CD4-positive, CD25-positive, alpha-beta regulatory T cell (primary cell): Measurements from ENCODE around the gene MAPT. TPM values are rescaled to one million over a fixed set of nuclear protein-coding genes. Genes with fewer than 3 reads are reported as not detected.
"Not testable (repeated sequence)": the region's sequence is repeated elsewhere in the genome, so short reads cannot be mapped to it uniquely, and the experiment has no call there.

Experiments used
- ATAC-seq, 2 donors: fragments of 150-1000 bp; cut with Tn5 transposase; one replicate each; pipeline ENCODE4 v1.10.0; 2021; ENCODE audit warnings: low read depth in 2 of 2, moderate number of reproducible peaks in 2 of 2, moderate library complexity in 1 of 2
- DNase-seq, 3 donors: peaks; one replicate each; pipeline versions ENCODE4 v3.0.0 to v3.0.0-alpha.2; 2012 to 2022; ENCODE audit warnings: mixed read lengths in 1 of 3
- H3K27ac ChIP-seq: one replicate; pipeline ENCODE4 v1.7.0; 2013; ENCODE audit warnings: mild to moderate bottlenecking, low read length; ENCODE audit not compliant: insufficient read depth, poor library complexity, severe bottlenecking
- H3K27me3 ChIP-seq: one replicate; pipeline ENCODE4 v1.7.0; 2013; ENCODE audit warnings: low read length; ENCODE audit not compliant: control insufficient read depth, insufficient read depth
- H3K36me3 ChIP-seq: one replicate; pipeline ENCODE4 v1.7.0; 2013; ENCODE audit warnings: mild to moderate bottlenecking, low read length, moderate library complexity; ENCODE audit not compliant: control insufficient read depth, insufficient read depth
- H3K4me1 ChIP-seq: 2 replicates; pipeline ENCODE4 v1.7.0; 2013; ENCODE audit warnings: mild to moderate bottlenecking, low read length; ENCODE audit not compliant: insufficient read depth, control insufficient read depth, poor library complexity, severe bottlenecking
- H3K4me3 ChIP-seq: one replicate; pipeline ENCODE4 v1.7.0; 2013; ENCODE audit warnings: low read depth, mild to moderate bottlenecking, low read length, moderate library complexity
- H3K9me3 ChIP-seq, 2 experiments: 1 replicate in 1 of 2; 2 replicates in 1 of 2; pipeline ENCODE4 v1.7.0; 2013; ENCODE audit warnings: low read length in 2 of 2, mild to moderate bottlenecking in 1 of 2, moderate library complexity in 1 of 2; ENCODE audit not compliant: control insufficient read depth in 2 of 2
- H3K27ac Mint-ChIP-seq, 3 donors: one replicate each; pipeline ENCODE4 v1.8.0; 2020 to 2022; ENCODE audit warnings: mild to moderate bottlenecking in 3 of 3, mixed read lengths in 3 of 3, moderate library complexity in 2 of 3
- H3K27me3 Mint-ChIP-seq: one replicate; pipeline ENCODE4 v1.8.0; 2022; ENCODE audit warnings: mild to moderate bottlenecking, mixed read lengths
- H3K36me3 Mint-ChIP-seq: one replicate; pipeline ENCODE4 v1.8.0; 2020; ENCODE audit warnings: mixed read lengths
- H3K4me1 Mint-ChIP-seq, 4 donors: one replicate each; pipeline ENCODE4 v1.8.0; 2020 to 2022; ENCODE audit warnings: mixed read lengths in 4 of 4, mild to moderate bottlenecking in 1 of 4
- H3K4me3 Mint-ChIP-seq, 4 donors: one replicate each; pipeline ENCODE4 v1.8.0; 2020 to 2022; ENCODE audit warnings: mild to moderate bottlenecking in 4 of 4, mixed read lengths in 4 of 4, moderate library complexity in 3 of 4
- H3K9me3 Mint-ChIP-seq, 7 donors: one replicate each; pipeline ENCODE4 v1.8.0; 2020 to 2022; ENCODE audit warnings: mixed read lengths in 7 of 7, mild to moderate bottlenecking in 3 of 7, moderate library complexity in 2 of 7
- polyA plus RNA-seq, 4 donors: library from polyadenylated mRNA; unstranded; fragments of 300-500 nt; fragmentation: Illumina TruSeq; gene quantifications; one replicate each; pipeline ENCODE4 v1.2.3, GENCODE V29; 2021
- total RNA-seq: library from RNA; stranded (reverse); gene quantifications from one replicate; pipeline ENCODE4 v1.2.3, GENCODE V29; 2022

MAPT gene
- total and polyA plus RNA-seq, 5 donors from 2014 or later: 0.05 to 0.69 (median 0.16) TPM; not detected in 2

DNA sequence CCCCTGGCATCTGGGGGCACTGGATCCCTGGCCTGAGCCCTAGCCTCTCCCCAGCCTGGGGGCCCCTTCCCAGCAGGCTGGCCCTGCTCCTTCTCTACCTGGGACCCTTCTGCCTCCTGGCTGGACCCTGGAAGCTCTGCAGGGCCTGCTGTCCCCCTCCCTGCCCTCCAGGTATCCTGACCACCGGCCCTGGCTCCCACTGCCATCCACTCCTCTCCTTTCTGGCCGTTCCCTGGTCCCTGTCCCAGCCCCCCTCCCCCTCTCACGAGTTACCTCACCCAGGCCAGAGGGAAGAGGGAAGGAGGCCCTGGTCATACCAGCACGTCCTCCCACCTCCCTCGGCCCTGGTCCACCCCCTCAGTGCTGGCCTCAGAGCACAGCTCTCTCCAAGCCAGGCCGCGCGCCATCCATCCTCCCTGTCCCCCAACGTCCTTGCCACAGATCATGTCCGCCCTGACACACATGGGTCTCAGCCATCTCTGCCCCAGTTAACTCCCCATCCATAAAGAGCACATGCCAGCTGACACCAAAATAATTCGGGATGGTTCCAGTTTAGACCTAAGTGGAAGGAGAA is 118.2 kb downstream of the MAPT start:
- Mint-ChIP-seq H3K4me3 (no peak overlapping the region), H3K36me3 (no peaks in the 10 kb centered on the region), H3K4me1 (no peaks in the 10 kb centered on the region), H3K27ac (no peak overlapping the region), H3K27me3 (no peaks in the 10 kb centered on the region), H3K9me3 (no peaks in the 10 kb centered on the region)
- Histone ChIP-seq H3K9me3 (no peaks in the 10 kb centered on the region), H3K36me3 (no peaks in the 10 kb centered on the region), H3K4me3 (no peak overlapping the region), H3K4me1 (no peaks in the 10 kb centered on the region), H3K27me3 (no peaks in the 10 kb centered on the region), H3K27ac (no peak overlapping the region)
- no peak for DNase-seq
- ATAC-seq: no peak

DNA sequence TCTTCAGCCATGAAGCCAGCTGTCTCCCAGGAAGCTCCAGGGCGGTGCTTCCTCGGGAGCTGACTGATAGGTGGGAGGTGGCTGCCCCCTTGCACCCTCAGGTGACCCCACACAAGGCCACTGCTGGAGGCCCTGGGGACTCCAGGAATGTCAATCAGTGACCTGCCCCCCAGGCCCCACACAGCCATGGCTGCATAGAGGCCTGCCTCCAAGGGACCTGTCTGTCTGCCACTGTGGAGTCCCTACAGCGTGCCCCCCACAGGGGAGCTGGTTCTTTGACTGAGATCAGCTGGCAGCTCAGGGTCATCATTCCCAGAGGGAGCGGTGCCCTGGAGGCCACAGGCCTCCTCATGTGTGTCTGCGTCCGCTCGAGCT is 118.8 kb downstream of the MAPT start:
- no peaks in the 10 kb centered on the region for H3K4me1 ChIP-seq
- Mint-ChIP-seq H3K27me3 (no peaks in the 10 kb centered on the region), H3K27ac (no peak overlapping the region), H3K4me3 (no peak overlapping the region), H3K4me1 (peaks cover 0 to 3% (median under 1%) of the 10 kb centered on the region in 4 donors), H3K36me3 (no peaks in the 10 kb centered on the region), H3K9me3 (no peaks in the 10 kb centered on the region)
- H3K9me3 ChIP-seq: no peaks in the 10 kb centered on the region
- H3K27ac ChIP-seq: no peak overlapping the region
- no peak for ATAC-seq
- H3K36me3 ChIP-seq: no peaks in the 10 kb centered on the region
- no peak for DNase-seq
- H3K4me3 ChIP-seq: no peak overlapping the region
- H3K27me3 ChIP-seq: no peaks in the 10 kb centered on the region

DNA sequence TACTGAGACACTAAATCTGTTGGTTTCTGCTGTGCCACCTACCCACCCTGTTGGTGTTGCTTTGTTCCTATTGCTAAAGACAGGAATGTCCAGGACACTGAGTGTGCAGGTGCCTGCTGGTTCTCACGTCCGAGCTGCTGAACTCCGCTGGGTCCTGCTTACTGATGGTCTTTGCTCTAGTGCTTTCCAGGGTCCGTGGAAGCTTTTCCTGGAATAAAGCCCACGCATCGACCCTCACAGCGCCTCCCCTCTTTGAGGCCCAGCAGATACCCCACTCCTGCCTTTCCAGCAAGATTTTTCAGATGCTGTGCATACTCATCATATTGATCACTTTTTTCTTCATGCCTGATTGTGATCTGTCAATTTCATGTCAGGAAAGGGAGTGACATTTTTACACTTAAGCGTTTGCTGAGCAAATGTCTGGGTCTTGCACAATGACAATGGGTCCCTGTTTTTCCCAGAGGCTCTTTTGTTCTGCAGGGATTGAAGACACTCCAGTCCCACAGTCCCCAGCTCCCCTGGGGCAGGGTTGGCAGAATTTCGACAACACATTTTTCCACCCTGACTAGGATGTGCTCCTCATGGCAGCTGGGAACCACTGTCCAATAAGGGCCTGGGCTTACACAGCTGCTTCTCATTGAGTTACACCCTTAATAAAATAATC is 119.3 kb downstream of the MAPT start:
- no peak overlapping the region for H3K4me3 Mint-ChIP-seq

DNA sequence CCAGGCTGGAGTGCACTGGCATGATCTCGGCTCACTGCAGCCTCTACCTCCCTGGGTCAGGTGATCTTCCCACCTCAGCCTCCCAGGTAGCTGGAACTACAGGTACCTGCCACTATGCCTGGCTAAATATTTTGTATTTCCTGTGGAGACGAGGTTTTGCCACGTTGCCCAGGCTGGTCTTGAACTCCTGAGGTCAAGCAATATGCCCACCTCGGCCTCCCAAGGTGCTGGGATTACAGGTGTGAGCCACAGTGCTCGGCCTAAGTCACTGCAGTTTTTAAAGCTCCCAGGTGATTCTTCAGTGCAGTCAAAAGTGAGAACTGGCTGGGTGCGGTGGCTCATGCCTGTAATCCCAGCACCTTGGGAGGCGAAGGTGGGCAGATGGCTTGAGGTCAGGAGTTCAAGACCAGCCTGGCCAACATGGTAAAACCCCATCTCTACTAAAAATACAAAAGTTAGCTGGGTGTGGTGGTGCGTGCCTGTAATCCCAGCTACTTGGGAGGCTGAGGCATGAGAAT is 125.1 kb downstream of the MAPT start:
- Histone ChIP-seq H3K4me1 (peaks cover 32% of the 10 kb centered on the region), H3K27ac (peak overlapping the region; percentile 67)
- not testable (repeated sequence) for H3K36me3 ChIP-seq, H3K4me3 ChIP-seq, DNase-seq, ATAC-seq, H3K27me3 ChIP-seq, H3K9me3 ChIP-seq, H3K9me3 Mint-ChIP-seq, H3K36me3 Mint-ChIP-seq, H3K27me3 Mint-ChIP-seq
- peak overlapping the region; percentile 97 to 99 (median 98) for H3K27ac Mint-ChIP-seq
- H3K4me3 Mint-ChIP-seq: peak overlapping the region in 1 of 4 donors; percentile 85
- peaks cover 9 to 47% (median 17%) of the 10 kb centered on the region in 4 donors for H3K4me1 Mint-ChIP-seq

More for the DNA sequence above, 119.3 kb downstream of the MAPT start:
- H3K4me1 ChIP-seq: peaks cover 3% of the 10 kb centered on the region
- Mint-ChIP-seq H3K27ac (no peak overlapping the region), H3K9me3 (no peaks in the 10 kb centered on the region), H3K4me1 (peaks cover 0 to 7% (median 5%) of the 10 kb centered on the region in 4 donors), H3K36me3 (no peaks in the 10 kb centered on the region), H3K27me3 (no peaks in the 10 kb centered on the region)
- ATAC-seq (no peak), DNase-seq (no peak)
- H3K36me3 ChIP-seq: no peaks in the 10 kb centered on the region
- no peak overlapping the region for H3K27ac ChIP-seq
- H3K27me3 ChIP-seq: no peaks in the 10 kb centered on the region
- H3K9me3 ChIP-seq: no peaks in the 10 kb centered on the region
- no peak overlapping the region for H3K4me3 ChIP-seq

DNA sequence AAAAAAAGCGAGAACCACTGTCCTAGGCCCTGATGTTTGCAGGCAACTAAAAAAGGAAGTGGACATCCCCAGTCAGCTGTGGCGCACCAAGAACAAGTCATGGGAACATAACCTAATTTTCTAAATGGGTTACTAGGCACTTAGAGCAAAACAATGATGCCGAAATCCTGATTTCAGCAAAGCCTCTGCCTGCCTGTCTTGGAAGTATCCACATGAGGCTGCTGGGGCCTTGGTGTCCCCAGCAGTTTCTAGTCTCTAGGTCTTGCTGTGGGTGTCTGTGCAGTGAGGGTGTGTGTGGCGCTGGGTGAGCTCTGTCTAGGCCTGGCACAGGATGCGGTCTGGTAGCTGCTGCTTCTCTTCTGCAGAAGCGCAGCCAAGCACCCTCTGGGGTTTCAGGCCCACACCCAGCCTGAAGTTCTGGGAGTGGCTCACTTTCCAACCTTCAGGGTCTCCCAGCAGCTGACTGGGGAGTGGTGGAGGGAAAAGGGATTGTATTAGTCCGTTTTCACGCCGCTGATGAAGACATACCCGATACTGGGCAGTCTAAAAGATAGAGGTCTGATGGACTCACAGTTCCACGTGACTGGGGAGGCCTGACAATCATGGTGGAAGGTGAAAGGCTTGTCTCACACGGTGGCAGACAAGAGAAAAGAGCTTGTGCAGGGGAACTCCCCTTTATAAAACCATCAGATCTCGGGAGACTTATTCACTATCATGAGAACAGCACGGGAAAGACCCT is 125.8 kb downstream of the MAPT start:
- Mint-ChIP-seq H3K4me3 (peak overlapping the region; percentile 37 to 85 (median 66)), H3K27me3 (no peaks in the 10 kb centered on the region), H3K9me3 (peaks cover 0 to 1% (median 0%) of the 10 kb centered on the region in 7 donors), H3K4me1 (peaks cover 9 to 47% (median 17%) of the 10 kb centered on the region in 4 donors), H3K36me3 (peaks cover 5% of the 10 kb centered on the region), H3K27ac (peak overlapping the region; percentile 97 to 99 (median 98))
- no peak overlapping the region for H3K4me3 ChIP-seq
- peak; percentile 99 to 100 for ATAC-seq
- H3K27ac ChIP-seq: peak overlapping the region; percentile 67
- peaks cover 3% of the 10 kb centered on the region for H3K36me3 ChIP-seq
- peak; percentile 26 to 92 (median 74) for DNase-seq
- no peaks in the 10 kb centered on the region for H3K9me3 ChIP-seq
- no peaks in the 10 kb centered on the region for H3K27me3 ChIP-seq
- H3K4me1 ChIP-seq: peaks cover 32% of the 10 kb centered on the region

DNA sequence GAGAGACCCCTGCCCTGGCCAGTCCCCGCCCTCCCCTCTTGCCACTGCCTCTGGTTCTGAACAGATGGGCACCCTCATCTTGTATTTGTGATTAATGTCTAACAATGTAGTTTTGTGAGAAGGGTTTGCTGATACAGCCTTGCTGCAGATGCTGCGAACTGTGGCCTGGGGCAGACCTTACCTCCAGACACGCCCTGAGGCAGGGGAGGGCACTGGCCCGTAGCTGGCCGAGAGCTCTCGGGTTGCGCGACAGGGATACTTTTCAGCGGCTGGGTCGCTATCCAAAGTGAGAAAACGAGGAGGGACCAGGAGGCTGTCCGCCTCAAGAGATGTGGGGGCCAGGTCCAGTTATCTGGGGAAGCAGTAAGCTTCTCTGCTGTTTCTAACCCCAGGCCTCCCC is 126.6 kb downstream of the MAPT start:
- H3K36me3 Mint-ChIP-seq: peaks cover 12% of the 10 kb centered on the region
- H3K27me3 Mint-ChIP-seq: no peaks in the 10 kb centered on the region
- H3K27ac ChIP-seq: peak overlapping the region; percentile 67
- H3K9me3 ChIP-seq: no peaks in the 10 kb centered on the region
- H3K36me3 ChIP-seq: peaks cover 3% of the 10 kb centered on the region
- H3K27ac Mint-ChIP-seq: peak overlapping the region; percentile 97 to 99 (median 98)
- H3K9me3 Mint-ChIP-seq: peaks cover 0 to 1% (median 0%) of the 10 kb centered on the region in 7 donors
- no peak overlapping the region for H3K4me3 Mint-ChIP-seq
- no peak for DNase-seq
- no peaks in the 10 kb centered on the region for H3K27me3 ChIP-seq
- peaks cover 9 to 54% (median 17%) of the 10 kb centered on the region in 4 donors for H3K4me1 Mint-ChIP-seq
- H3K4me1 ChIP-seq: peaks cover 32% of the 10 kb centered on the region
- ATAC-seq: no peak
- no peak overlapping the region for H3K4me3 ChIP-seq

DNA sequence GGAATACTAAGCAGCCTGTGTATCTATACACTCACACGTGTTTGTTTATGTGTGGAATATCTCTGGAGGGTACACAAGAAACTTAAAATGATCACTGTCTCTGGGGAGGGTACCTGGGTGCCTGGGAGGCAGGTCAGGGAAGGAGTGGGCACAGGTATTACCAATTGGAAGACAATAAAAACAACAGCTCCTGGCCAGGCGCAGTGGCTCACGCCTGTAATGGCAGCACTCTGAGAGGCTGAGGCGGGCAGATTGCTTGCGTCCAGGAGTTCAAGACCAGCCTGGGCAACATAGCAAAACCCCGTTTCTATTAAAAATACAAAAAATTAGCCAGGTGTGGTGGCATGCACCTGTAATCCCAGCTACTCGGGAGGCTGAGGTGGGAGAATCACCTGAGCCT is 129.0 kb downstream of the MAPT start:
- peaks cover 16% of the 10 kb centered on the region for H3K36me3 ChIP-seq
- peaks cover 31% of the 10 kb centered on the region for H3K4me1 ChIP-seq
- not testable (repeated sequence) for H3K27me3 Mint-ChIP-seq, H3K9me3 ChIP-seq, ATAC-seq, H3K4me3 ChIP-seq, H3K9me3 Mint-ChIP-seq, H3K27me3 ChIP-seq, H3K27ac ChIP-seq, DNase-seq
- H3K4me3 Mint-ChIP-seq: peak overlapping the region in 1 of 4 donors; percentile 34
- H3K36me3 Mint-ChIP-seq: peaks cover 22% of the 10 kb centered on the region
- peaks cover 8 to 65% (median 23%) of the 10 kb centered on the region in 4 donors for H3K4me1 Mint-ChIP-seq
- peak overlapping the region in 2 of 3 donors; percentile 18 to 68 for H3K27ac Mint-ChIP-seq
